Neural cell (in vitro differentiated cells): ENCODE data around the gene DUSP5. TPM values are rescaled to one million over a fixed set of nuclear protein-coding genes. Genes with fewer than 3 reads are reported as not detected.
"Not testable (repeated sequence)": the region's sequence is repeated elsewhere in the genome, so short reads cannot be mapped to it uniquely, and the experiment has no call there.

ENCODE experiments used
- H2AFZ ChIP-seq: fragments of 200-600, 300-800 bp; sonication (generic), shearing (Covaris generic); 2 replicates; pipeline ENCODE4 v1.6.0; 2014; ENCODE audit warnings: low read depth, mild to moderate bottlenecking, antibody characterized with exemption, low read length, moderate library complexity
- H3F3A ChIP-seq: fragments of 200-600 bp; shearing (Covaris generic); 2 replicates; pipeline ENCODE4 v1.6.1; 2016; ENCODE audit warnings: mild to moderate bottlenecking, moderate library complexity, mixed read lengths, antibody characterized with exemption, low read length; ENCODE audit not compliant: insufficient read depth, poor library complexity, severe bottlenecking
- H3K27ac ChIP-seq: fragments of 200-600, 300-800 bp; sonication (generic), shearing (Covaris generic); 2 replicates; pipeline ENCODE4 v1.5.1; 2014; ENCODE audit warnings: mild to moderate bottlenecking, low read length, moderate library complexity
- H3K27me3 ChIP-seq: fragments of 300-800, 200-600 bp; sonication (generic), shearing (Covaris generic); 2 replicates; pipeline ENCODE4 v1.6.0; 2014; ENCODE audit warnings: mild to moderate bottlenecking, low read depth, low read length, moderate library complexity; ENCODE audit not compliant: insufficient read depth
- H3K36me3 ChIP-seq: fragments of 300-800, 200-600 bp; sonication (generic), shearing (Covaris generic); 2 replicates; pipeline ENCODE4 v1.5.1; 2014; ENCODE audit warnings: mild to moderate bottlenecking, antibody characterized with exemption, low read length, moderate library complexity; ENCODE audit not compliant: insufficient read depth
- H3K4me2 ChIP-seq: fragments of 300-800, 200-600 bp; sonication (generic), shearing (Covaris generic); 2 replicates; pipeline ENCODE4 v1.6.0; 2014; ENCODE audit warnings: mild to moderate bottlenecking, low read length
- H3K4me3 ChIP-seq: fragments of 300-800, 200-600 bp; sonication (generic), shearing (Covaris generic); 2 replicates; pipeline ENCODE4 v1.5.1; 2014; ENCODE audit warnings: mild to moderate bottlenecking, low read length, moderate library complexity
- H3K79me2 ChIP-seq: fragments of 200-600 bp; shearing (Covaris generic); replicated peaks from 2 replicates; pipeline ENCODE4 v1.6.0; 2014; ENCODE audit warnings: mild to moderate bottlenecking, low read length, moderate library complexity; ENCODE audit not compliant: insufficient read depth
- H3K9ac ChIP-seq: fragments of 300-800, 200-600 bp; sonication (generic), shearing (Covaris generic); 2 replicates; pipeline ENCODE4 v1.6.1; 2016; ENCODE audit warnings: mild to moderate bottlenecking, low read length, mixed read lengths
- H3K9me2 ChIP-seq: fragments of 200-600 bp; shearing (Covaris generic); 2 replicates; pipeline ENCODE4 v1.6.1; 2016; ENCODE audit warnings: mild to moderate bottlenecking, low read length, mixed read lengths; ENCODE audit not compliant: insufficient read depth
- H3K9me3 ChIP-seq: fragments of 200-600, 300-800 bp; sonication (generic), shearing (Covaris generic); 2 replicates; pipeline ENCODE4 v1.6.1; 2016; ENCODE audit warnings: mild to moderate bottlenecking, mixed run types, low read length, moderate library complexity, mixed read lengths
- H4K20me1 ChIP-seq: fragments of 200-600 bp; shearing (Covaris generic); 2 replicates; pipeline ENCODE4 v1.6.1; 2016; ENCODE audit warnings: mild to moderate bottlenecking, mixed run types; ENCODE audit not compliant: insufficient read depth
- CTCF ChIP-seq: fragments of 450-650 bp; IDR thresholded peaks from 2 replicates; pipeline ENCODE4 v1.5.1; 2014; ENCODE audit warnings: antibody characterized with exemption, mild to moderate bottlenecking, moderate library complexity; ENCODE audit not compliant: poor library complexity, severe bottlenecking
- EP300 ChIP-seq: fragments of 450-650 bp; conservative IDR thresholded peaks from 2 replicates; pipeline ENCODE4 v1.6.1; 2014; ENCODE audit warnings: antibody characterized with exemption, mild to moderate bottlenecking, moderate library complexity; ENCODE audit not compliant: poor library complexity, severe bottlenecking
- EZH2 ChIP-seq: fragments of 200-600, 300-800 bp; shearing (Covaris generic), sonication (generic); IDR thresholded peaks from 2 replicates; pipeline ENCODE4 v1.6.1; 2014; ENCODE audit warnings: antibody characterized with exemption, low read length, borderline replicate concordance, mild to moderate bottlenecking; ENCODE audit not compliant: insufficient read depth, poor library complexity, severe bottlenecking
- MXI1 ChIP-seq: fragments of 450-650 bp; conservative IDR thresholded peaks from 2 replicates; pipeline ENCODE4 v1.6.1; 2014; ENCODE audit warnings: antibody characterized with exemption, mild to moderate bottlenecking; ENCODE audit not compliant: poor library complexity, severe bottlenecking
- POLR2AphosphoS5 ChIP-seq: IDR thresholded peaks from 2 replicates; pipeline ENCODE4 v1.6.1; 2012
- RAD21 ChIP-seq: fragments of 450-650 bp; conservative IDR thresholded peaks from 2 replicates; pipeline ENCODE4 v1.6.1; 2014; ENCODE audit warnings: antibody characterized with exemption, mild to moderate bottlenecking, moderate library complexity
- SMC3 ChIP-seq: fragments of 450-650 bp; conservative IDR thresholded peaks from 2 replicates; pipeline ENCODE4 v1.6.1; 2014; ENCODE audit warnings: antibody characterized with exemption, mild to moderate bottlenecking, moderate library complexity; ENCODE audit not compliant: poor library complexity
- TAF1 ChIP-seq: IDR thresholded peaks from 2 replicates; pipeline ENCODE4 v1.6.1; 2012; ENCODE audit warnings: low read depth
- polyA plus RNA-seq: library from polyadenylated mRNA; depleted of rRNA; stranded (reverse); fragments of >200 nt; gene quantifications from 2 replicates; pipeline ENCODE4 v1.2.3, GENCODE V29; 2014
- TF ChIP-seq, protein P1 (sequence below): IDR thresholded peaks from 2 replicates; pipeline ENCODE4 v1.6.1; 2012; ENCODE audit warnings: borderline replicate concordance

The DUSP5 gene
- polyA plus RNA-seq, 1 donor from 2014 or later: 2.2 TPM

- Histone ChIP-seq H2AFZ (no peak overlapping the region), H3K36me3 (no peaks in the 10 kb centered on the region), H3K4me2 (no peak overlapping the region), H3K9me3 (no peaks in the 10 kb centered on the region), H3K9me2 (no peaks in the 10 kb centered on the region), H3F3A (no peaks in the 10 kb centered on the region), H3K79me2 (no peaks in the 10 kb centered on the region), H4K20me1 (no peaks in the 10 kb centered on the region), H3K27me3 (no peaks in the 10 kb centered on the region), H3K27ac (no peak overlapping the region), H3K9ac (no peak overlapping the region), H3K4me3 (no peak overlapping the region)
- TF ChIP-seq CTCF: no peak
Measured at GRCh38 chr10:110461530-110461929, 36.2 kb upstream of the DUSP5 start.

DNA sequence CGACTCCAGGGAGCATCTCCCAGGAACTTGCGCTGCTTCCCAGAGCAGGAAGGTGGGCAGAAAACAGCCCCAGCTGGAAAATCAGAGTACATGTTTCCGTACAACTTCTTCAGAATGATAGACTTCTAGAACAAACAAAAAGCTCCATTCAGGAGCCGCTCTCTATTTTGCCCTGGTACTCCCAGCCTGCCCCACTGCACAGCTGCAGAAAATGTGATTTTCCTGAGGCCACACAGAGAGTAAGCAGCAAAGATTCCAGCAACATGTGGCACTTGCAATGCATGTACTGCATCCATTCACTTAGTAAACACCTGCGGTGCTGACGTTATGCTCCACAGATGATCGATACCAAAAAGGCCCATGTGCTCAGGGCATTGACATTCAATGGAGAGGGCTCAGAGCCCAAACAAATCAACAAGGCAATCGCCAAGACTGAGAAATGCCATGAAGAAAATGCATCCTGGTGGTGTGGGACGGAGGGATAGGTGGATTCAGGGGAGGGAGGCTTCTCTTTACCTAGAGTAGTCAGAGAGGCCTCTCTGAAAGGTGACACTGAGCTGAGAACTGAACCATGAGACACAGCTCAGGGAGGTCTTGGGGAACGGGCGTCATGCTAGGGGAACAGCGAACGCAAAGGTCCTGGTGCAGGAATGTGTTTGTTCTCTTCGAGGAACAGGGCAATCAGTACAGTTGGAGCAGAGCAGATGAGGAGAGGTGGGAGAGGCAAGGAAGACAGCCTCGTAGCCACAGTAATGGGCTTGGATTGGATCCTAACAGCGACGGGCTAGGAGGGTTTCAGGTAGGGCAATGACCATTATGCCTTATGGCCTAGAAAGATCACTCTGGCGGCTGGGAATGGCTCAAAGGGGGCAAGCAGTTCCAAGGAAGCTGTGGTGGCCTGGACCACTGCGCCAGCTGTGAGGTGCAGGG lies 35.3 kb upstream of the DUSP5 start:
- Histone ChIP-seq H4K20me1 (no peaks in the 10 kb centered on the region), H3K27ac (no peak overlapping the region), H3K79me2 (no peaks in the 10 kb centered on the region), H3K36me3 (no peaks in the 10 kb centered on the region), H3F3A (no peaks in the 10 kb centered on the region), H2AFZ (no peak overlapping the region), H3K9ac (no peak overlapping the region), H3K9me3 (no peaks in the 10 kb centered on the region), H3K4me2 (no peak overlapping the region), H3K27me3 (no peaks in the 10 kb centered on the region), H3K4me3 (no peak overlapping the region), H3K9me2 (no peaks in the 10 kb centered on the region)
- TF ChIP-seq TAF1: no peak
- TF ChIP-seq, protein P1, sequence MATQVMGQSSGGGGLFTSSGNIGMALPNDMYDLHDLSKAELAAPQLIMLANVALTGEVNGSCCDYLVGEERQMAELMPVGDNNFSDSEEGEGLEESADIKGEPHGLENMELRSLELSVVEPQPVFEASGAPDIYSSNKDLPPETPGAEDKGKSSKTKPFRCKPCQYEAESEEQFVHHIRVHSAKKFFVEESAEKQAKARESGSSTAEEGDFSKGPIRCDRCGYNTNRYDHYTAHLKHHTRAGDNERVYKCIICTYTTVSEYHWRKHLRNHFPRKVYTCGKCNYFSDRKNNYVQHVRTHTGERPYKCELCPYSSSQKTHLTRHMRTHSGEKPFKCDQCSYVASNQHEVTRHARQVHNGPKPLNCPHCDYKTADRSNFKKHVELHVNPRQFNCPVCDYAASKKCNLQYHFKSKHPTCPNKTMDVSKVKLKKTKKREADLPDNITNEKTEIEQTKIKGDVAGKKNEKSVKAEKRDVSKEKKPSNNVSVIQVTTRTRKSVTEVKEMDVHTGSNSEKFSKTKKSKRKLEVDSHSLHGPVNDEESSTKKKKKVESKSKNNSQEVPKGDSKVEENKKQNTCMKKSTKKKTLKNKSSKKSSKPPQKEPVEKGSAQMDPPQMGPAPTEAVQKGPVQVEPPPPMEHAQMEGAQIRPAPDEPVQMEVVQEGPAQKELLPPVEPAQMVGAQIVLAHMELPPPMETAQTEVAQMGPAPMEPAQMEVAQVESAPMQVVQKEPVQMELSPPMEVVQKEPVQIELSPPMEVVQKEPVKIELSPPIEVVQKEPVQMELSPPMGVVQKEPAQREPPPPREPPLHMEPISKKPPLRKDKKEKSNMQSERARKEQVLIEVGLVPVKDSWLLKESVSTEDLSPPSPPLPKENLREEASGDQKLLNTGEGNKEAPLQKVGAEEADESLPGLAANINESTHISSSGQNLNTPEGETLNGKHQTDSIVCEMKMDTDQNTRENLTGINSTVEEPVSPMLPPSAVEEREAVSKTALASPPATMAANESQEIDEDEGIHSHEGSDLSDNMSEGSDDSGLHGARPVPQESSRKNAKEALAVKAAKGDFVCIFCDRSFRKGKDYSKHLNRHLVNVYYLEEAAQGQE: no peak
- no peak for TF ChIP-seq MXI1
- no peak for TF ChIP-seq SMC3
- no peak for TF ChIP-seq RAD21
- no peak for TF ChIP-seq EZH2
- no peak for TF ChIP-seq POLR2AphosphoS5
- no peak for TF ChIP-seq CTCF
- no peak for TF ChIP-seq EP300

GRCh38 chr10:110468258-110468657 lies 29.4 kb upstream of the DUSP5 start:
- H3K36me3 ChIP-seq, H3K9ac ChIP-seq, H2AFZ ChIP-seq, H3K79me2 ChIP-seq, H3K27me3 ChIP-seq, H3K9me3 ChIP-seq, H4K20me1 ChIP-seq, H3K4me3 ChIP-seq, H3F3A ChIP-seq, H3K4me2 ChIP-seq, H3K9me2 ChIP-seq, H3K27ac ChIP-seq: not testable (repeated sequence)

DNA sequence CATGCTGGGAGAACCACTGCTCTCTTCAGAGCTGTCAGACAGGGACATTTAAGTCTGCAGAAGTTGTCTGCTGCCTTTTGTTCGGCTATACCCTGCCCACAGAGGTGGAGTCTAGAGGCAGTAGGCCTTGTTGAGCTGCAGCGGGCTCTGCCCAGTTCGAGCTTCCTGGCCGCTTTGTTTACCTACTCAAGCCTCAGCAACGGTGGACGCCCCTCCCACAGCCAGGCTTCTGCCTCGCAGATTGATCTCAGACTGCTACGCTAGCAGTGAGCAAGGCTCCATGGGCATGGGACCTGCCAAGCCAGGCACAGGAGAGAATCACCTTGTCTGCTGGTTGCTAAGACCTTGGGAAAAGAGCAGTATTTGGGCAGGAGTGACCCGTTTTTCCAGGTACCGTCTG lies 27.2 kb upstream of the DUSP5 start:
- not testable (repeated sequence) for H3K79me2 ChIP-seq, H3K36me3 ChIP-seq, H4K20me1 ChIP-seq, H3F3A ChIP-seq, H3K4me3 ChIP-seq, H3K27me3 ChIP-seq, H3K9me3 ChIP-seq, H3K9ac ChIP-seq, H2AFZ ChIP-seq, H3K4me2 ChIP-seq, H3K9me2 ChIP-seq, H3K27ac ChIP-seq
